Calu3 (cell line): ENCODE results near the gene CEMIP. TPM values are rescaled to one million over a fixed set of nuclear protein-coding genes. Genes with fewer than 3 reads are reported as not detected.
"Not testable (repeated sequence)": the region's sequence is repeated elsewhere in the genome, so short reads cannot be mapped to it uniquely, and the experiment has no call there.

Experiments used
- BruUV-seq: library from RNA; stranded (reverse); fragments of 400-500 nt; replicated peaks from 2 replicates; lab custom pipeline; 2021; lab: Mats Ljungman, UMichigan
- CTCF ChIA-PET: fragments of 300-600 bp; sonication (Branson Sonifier 250); formaldehyde crosslinking; loops from one replicate; lab custom pipeline; 2022; ENCODE audit warnings: antibody characterized with exemption; lab: Charles Lee
- DNase-seq: peaks from one replicate; pipeline ENCODE4 v3.0.0; 2022
- H3K27ac Mint-ChIP-seq: one replicate; pipeline ENCODE4 v1.8.0; 2022; ENCODE audit warnings: mixed read lengths; ENCODE audit not compliant: unreplicated experiment
- H3K27me3 Mint-ChIP-seq: one replicate; pipeline ENCODE4 v1.8.0; 2022; ENCODE audit warnings: mixed read lengths; ENCODE audit not compliant: unreplicated experiment
- H3K36me3 Mint-ChIP-seq: one replicate; pipeline ENCODE4 v1.8.0; 2022; ENCODE audit warnings: mild to moderate bottlenecking, moderate library complexity, mixed read lengths; ENCODE audit not compliant: insufficient read depth, unreplicated experiment
- H3K4me1 Mint-ChIP-seq: one replicate; pipeline ENCODE4 v1.8.0; 2022; ENCODE audit warnings: mild to moderate bottlenecking, low read depth, mixed read lengths; ENCODE audit not compliant: unreplicated experiment
- H3K4me3 Mint-ChIP-seq: one replicate; pipeline ENCODE4 v1.8.0; 2022; ENCODE audit warnings: mild to moderate bottlenecking, low read depth, moderate library complexity, mixed read lengths; ENCODE audit not compliant: unreplicated experiment
- H3K9me3 Mint-ChIP-seq: one replicate; pipeline ENCODE4 v1.8.0; 2022; ENCODE audit warnings: low read depth, mixed read lengths; ENCODE audit not compliant: unreplicated experiment
- CTCF ChIP-seq: fragments of 200-600 bp; IDR thresholded peaks from one replicate; pipeline ENCODE4 v1.8.0; 2022; ENCODE audit warnings: antibody characterized with exemption; ENCODE audit not compliant: unreplicated experiment
- intact Hi-C: fragments of 100-400 bp; cut with micrococcal nuclease; formaldehyde crosslinking; loops from one replicate; pipeline ENCODE4 v1.10.0; 2022; ENCODE audit not compliant: unreplicated experiment
- total RNA-seq: library from RNA; stranded (reverse); gene quantifications from 2 replicates; pipeline ENCODE4 v1.2.3, GENCODE V29; 2022

Gene CEMIP
- total RNA-seq, 1 experiment from 2014 or later, result 1.8 TPM

- no TSS peak for BruUV-seq
- Mint-ChIP-seq H3K9me3 (no peaks in the 10 kb centered on the region), H3K4me3 (no peak overlapping the region), H3K36me3 (peaks cover 8% of the 10 kb centered on the region), H3K27me3 (no peaks in the 10 kb centered on the region), H3K4me1 (no peaks in the 10 kb centered on the region), H3K27ac (no peak overlapping the region)
- intact Hi-C loops, result no loop called here
- CTCF ChIA-PET, result no interaction called here
- TF ChIP-seq CTCF, result no peak
- DNase-seq, result no peak
Measured at GRCh38 chr15:80761754-80762153, 17.4 kb upstream of the CEMIP start.

- H3K9me3 Mint-ChIP-seq, H3K4me3 Mint-ChIP-seq, BruUV-seq, H3K4me1 Mint-ChIP-seq, intact Hi-C loops, H3K36me3 Mint-ChIP-seq, H3K27me3 Mint-ChIP-seq, DNase-seq, H3K27ac Mint-ChIP-seq: not testable (repeated sequence)
- CTCF ChIA-PET, result interaction anchor here (0.6 to 0.7 kb wide), 3 partner anchors 12 to 420 kb away, joined by 3 to 9 read pairs (median 5); no protein-coding TSS in a partner anchor
Measured at GRCh38 chr15:80763235-80763634, 15.9 kb upstream of the CEMIP start.

GRCh38 chr15:80764535-80764934, 14.6 kb upstream of the CEMIP start:
- intact Hi-C loops, result no loop called here

GRCh38 chr15:80766275-80766674, 12.9 kb upstream of the CEMIP start:
- H3K4me1 Mint-ChIP-seq, result peaks cover 15% of the 10 kb centered on the region
- BruUV-seq, result no TSS peak
- CTCF ChIA-PET, result no interaction called here
- H3K9me3 Mint-ChIP-seq, result no peaks in the 10 kb centered on the region
- peaks cover 8% of the 10 kb centered on the region for H3K36me3 Mint-ChIP-seq
- H3K27ac Mint-ChIP-seq, result no peak overlapping the region
- no peak overlapping the region for H3K4me3 Mint-ChIP-seq
- intact Hi-C loops, result no loop called here
- H3K27me3 Mint-ChIP-seq, result no peaks in the 10 kb centered on the region
- no peak for TF ChIP-seq CTCF
- no peak for DNase-seq

More at GRCh38 chr15:80764535-80764934, 14.6 kb upstream of the CEMIP start:
- Mint-ChIP-seq H3K4me1 (peaks cover 12% of the 10 kb centered on the region), H3K27me3 (no peaks in the 10 kb centered on the region), H3K36me3 (peaks cover 8% of the 10 kb centered on the region), H3K9me3 (no peaks in the 10 kb centered on the region), H3K27ac (no peak overlapping the region), H3K4me3 (no peak overlapping the region)
- no TSS peak for BruUV-seq
- CTCF ChIA-PET, result interaction anchor here (0.5 kb wide), 1 partner anchor 191 kb away, joined by 6 read pairs; no protein-coding TSS in a partner anchor
- DNase-seq, result no peak
- no peak for TF ChIP-seq CTCF

- H3K4me1 Mint-ChIP-seq, result peaks cover 15% of the 10 kb centered on the region
- CTCF ChIA-PET, result interaction anchor here (0.6 to 1.1 kb wide), 3 partner anchors 97 to 200 kb away, joined by 3 read pairs; no protein-coding TSS in a partner anchor
- H3K36me3 Mint-ChIP-seq, result no peaks in the 10 kb centered on the region
- BruUV-seq, result no TSS peak
- no peak overlapping the region for H3K4me3 Mint-ChIP-seq
- no peak for TF ChIP-seq CTCF
- DNase-seq, result no peak
- no peak overlapping the region for H3K27ac Mint-ChIP-seq
- H3K9me3 Mint-ChIP-seq, result no peaks in the 10 kb centered on the region
- no peaks in the 10 kb centered on the region for H3K27me3 Mint-ChIP-seq
- intact Hi-C loops, result no loop called here
Measured at GRCh38 chr15:80768158-80768557, 11.0 kb upstream of the CEMIP start.
